ENCODE data around the gene INPP5D. TPM values are rescaled to one million over a fixed set of nuclear protein-coding genes. Genes with fewer than 3 reads are reported as not detected.
"Not testable (repeated sequence)": the region's sequence is repeated elsewhere in the genome, so short reads cannot be mapped to it uniquely, and the experiment has no call there.

Gene INPP5D
- total RNA-seq, result 5.0 TPM

DNA sequence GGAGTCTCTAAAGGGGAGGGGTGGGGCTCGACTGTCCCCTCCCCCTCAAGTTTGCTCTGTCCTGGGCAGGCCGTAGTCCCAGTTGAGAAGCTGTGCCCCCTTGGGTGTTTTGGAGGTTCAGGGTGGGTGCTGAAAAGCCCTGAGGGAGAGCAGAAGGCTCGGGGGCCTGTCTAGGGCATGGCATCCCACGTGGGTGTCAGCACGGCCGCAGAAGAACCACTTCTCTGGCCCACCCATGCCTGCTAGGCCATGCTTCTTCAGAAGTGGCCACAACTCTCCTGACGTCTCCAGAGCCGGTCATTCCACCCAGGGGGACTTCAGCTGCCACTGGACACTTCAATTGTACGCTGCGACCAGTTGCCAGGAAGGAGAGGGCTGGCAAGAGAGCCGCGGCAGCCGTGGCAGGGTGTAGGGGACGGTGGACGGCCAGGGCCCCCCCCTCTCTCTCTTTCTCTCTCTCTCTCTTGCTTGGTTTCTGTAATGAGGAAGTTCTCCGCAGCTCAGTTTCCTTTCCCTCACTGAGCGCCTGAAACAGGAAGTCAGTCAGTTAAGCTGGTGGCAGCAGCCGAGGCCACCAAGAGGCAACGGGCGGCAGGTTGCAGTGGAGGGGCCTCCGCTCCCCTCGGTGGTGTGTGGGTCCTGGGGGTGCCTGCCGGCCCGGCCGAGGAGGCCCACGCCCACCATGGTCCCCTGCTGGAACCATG, at the start of gene INPP5D:
TSS of gene INPP5D (plus strand) at position 546 of the 704 bp plus-strand sequence. CDS start at position 683, 137 bp downstream.
- ATAC-seq, result peak; percentile 53

DNA sequence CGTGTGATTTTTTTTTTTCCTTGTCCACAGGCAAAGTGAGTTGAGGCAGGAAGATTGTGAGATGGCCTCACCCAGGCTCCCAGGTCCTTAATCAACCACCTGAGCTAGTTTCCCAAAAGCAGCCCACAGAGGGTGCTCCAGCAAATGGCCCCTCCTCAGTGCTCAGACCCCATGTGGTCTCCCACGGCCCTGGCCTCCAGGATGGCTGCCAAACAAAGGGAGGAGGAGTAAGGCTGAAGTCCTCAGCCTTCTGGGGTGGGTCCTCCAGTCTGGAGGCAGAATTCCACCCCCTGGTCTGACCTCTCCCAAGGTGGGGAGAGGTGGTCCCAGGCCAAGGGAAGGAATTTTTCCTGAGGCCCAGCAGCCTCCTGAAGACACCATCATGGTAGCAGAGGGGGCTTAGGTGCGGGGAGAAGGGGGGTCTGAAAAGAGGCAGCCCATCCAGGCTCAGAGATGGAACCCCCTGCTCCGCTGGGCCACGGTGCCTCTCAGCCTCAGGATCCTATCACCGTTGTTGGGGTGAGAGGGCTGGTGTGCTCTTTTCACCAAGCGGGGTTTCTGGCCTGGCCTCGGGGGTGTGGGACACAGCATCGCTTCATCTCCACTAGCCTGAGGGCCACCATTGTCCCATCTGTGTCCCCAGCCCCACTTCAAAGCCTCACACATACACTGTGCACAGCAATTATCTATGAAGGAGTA, 49.4 kb upstream of the INPP5D start:
- DNase-seq (ENCODE audit: low spot score) (peak; percentile 39), ATAC-seq (no peak)

More for the DNA sequence above, at the start of gene INPP5D:
- DNase-seq (ENCODE audit: low spot score), result peak; percentile 58

- DNase-seq (ENCODE audit: low spot score), result no peak
- no peak for ATAC-seq
Observed at GRCh38 chr2:233011268-233011650, 48.9 kb upstream of the INPP5D start.

- peak; percentile 49 for DNase-seq (ENCODE audit: low spot score)
- ATAC-seq, result peak; percentile 10
Observed at GRCh38 chr2:233011702-233012131, 48.4 kb upstream of the INPP5D start.

- DNase-seq (ENCODE audit: low spot score) (peak; percentile 76), ATAC-seq (peak; percentile 84)
Observed at GRCh38 chr2:233012301-233012971, 47.7 kb upstream of the INPP5D start.

- DNase-seq (ENCODE audit: low spot score) (peak; percentile 96), ATAC-seq (peak; percentile 88)
Observed at GRCh38 chr2:233013027-233013461, 47.1 kb upstream of the INPP5D start, which contains the start of gene NGEF. TSS of gene NGEF (minus strand) at chr2:233013256. CDS start at chr2:232974890, 38,366 bp downstream.

DNA sequence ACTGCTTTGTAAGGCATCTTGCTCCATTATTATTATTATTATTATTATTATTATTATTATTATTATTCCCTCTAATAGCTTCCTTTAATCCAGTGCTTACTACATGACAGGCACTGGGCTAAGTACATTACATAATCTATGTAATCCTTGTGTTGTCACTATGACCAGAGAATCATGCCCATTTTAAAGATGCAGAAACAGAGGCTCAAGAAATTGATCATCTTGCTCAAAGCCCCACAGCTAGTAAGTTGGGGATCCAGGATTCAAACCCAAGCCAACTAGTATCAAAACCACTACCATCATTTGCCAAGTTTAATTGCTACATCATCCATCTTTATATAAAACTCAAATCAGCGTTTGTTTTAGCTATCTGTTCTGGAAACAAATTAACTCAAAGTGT, 46.5 kb upstream of the INPP5D start:
- ATAC-seq (no peak), DNase-seq (ENCODE audit: low spot score) (no peak)

GRCh38 chr2:233015019-233015645, 45.0 kb upstream of the INPP5D start:
- no peak for ATAC-seq
- peak; percentile 16 for DNase-seq (ENCODE audit: low spot score)

GRCh38 chr2:233017947-233018346, 42.2 kb upstream of the INPP5D start:
- DNase-seq (ENCODE audit: low spot score) (no peak), ATAC-seq (no peak)

DNA sequence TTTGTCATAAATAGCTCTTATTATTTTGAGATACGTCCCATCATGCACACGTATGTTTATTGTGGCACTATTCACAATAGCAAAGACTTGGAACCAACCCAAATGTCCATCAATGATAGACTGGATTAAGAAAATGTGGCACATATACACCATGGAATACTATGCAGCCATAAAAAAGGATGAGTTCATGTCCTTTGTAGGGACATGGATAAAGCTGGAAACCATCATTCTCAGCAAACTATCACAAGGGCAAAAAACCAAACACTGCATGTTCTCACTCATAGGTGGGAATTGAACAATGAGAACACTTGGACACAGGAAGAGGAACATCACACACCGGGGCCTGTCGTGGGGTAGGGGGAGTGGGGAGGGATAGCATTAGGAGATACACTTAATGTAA, 40.5 kb upstream of the INPP5D start:
- ATAC-seq, result not testable (repeated sequence)

DNA sequence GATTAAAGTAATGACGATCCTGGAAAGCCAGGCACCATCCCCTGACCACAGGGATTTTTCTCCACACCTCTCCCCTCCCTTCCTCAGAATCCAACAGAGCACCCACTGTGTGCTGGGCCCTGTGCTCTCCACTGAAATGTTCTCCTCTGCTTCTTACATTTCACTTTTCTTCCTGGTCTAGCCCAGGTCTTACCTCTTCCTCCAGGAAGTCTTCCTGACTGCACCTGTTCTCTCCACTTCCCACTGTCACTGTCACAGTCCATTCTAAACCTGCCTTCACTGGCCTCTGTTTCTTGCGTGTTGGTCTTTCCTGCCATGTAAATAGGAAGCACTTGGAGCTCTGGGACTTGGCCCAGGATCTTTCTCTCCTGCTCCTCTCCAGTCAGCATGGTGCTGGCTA, 39.7 kb upstream of the INPP5D start:
- DNase-seq (ENCODE audit: low spot score) (no peak), ATAC-seq (no peak)

More for the DNA sequence above, 40.5 kb upstream of the INPP5D start:
- DNase-seq (ENCODE audit: low spot score), result not testable (repeated sequence)

- DNase-seq (ENCODE audit: low spot score), result no peak
- ATAC-seq, result no peak
Observed at GRCh38 chr2:233021771-233022170, 38.4 kb upstream of the INPP5D start.

DNA sequence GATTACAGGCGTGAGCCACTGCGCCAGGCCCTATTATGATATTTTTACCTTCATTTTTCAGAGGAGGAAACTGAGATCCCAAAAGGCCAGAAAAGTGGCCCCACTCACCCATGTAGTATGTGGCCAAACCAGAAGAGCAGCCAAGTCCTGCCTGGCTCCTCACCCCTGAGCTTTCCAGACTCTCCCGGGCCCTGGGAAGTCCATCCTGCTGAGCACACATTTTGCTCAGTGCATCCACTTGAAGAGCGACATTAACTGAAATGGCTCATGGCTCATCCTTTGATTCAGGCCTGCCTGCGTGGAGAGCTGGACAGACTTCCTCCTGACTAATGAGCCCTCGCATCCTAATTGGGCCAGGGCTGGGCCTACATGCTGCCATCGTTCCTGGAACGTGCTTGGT, 37.6 kb upstream of the INPP5D start:
- no peak for DNase-seq (ENCODE audit: low spot score)
- no peak for ATAC-seq

- no peak for DNase-seq (ENCODE audit: low spot score)
- no peak for ATAC-seq
Observed at GRCh38 chr2:233023007-233023760, 37.0 kb upstream of the INPP5D start.

- DNase-seq (ENCODE audit: low spot score) (no peak), ATAC-seq (no peak)
Observed at GRCh38 chr2:233023761-233024410, 36.3 kb upstream of the INPP5D start.

GRCh38 chr2:233025706-233026105, 34.4 kb upstream of the INPP5D start:
- DNase-seq (ENCODE audit: low spot score), result no peak
- no peak for ATAC-seq

DNA sequence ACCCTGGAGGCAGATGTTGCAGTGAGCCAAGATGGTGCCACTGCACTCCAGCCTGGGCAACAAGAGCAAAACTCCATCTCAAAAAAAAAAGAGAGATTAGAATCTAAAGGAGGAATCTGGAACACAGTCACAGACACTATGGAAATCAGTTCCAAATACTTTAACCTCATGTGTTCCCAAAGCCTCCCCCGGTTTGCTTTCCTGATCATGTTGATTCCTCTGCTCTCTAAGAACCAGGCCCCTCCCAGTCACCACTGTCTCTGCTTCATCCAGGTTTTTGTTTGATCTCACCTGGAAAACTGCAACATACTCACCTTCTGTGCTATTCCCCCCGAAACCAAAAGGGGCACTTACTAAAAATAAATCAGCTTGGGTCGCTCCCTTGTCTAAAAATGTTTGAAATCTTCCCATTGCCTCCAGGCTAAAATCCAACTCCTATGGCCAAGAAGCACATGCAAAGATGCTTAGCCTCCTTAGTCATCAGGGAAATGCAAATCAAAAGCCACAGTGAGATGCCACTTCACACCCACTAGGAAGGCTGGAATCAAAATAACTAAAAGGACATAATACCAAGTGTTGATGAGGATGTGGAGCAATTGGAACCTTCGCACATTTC, 33.8 kb upstream of the INPP5D start:
- DNase-seq (ENCODE audit: low spot score) (no peak), ATAC-seq (no peak)

GRCh38 chr2:233029321-233029720, 30.8 kb upstream of the INPP5D start:
- DNase-seq (ENCODE audit: low spot score) (no peak), ATAC-seq (no peak)
